Neural cell (in vitro differentiated cells): ENCODE measurements around the gene ELANE. TPM values are rescaled to one million over a fixed set of nuclear protein-coding genes. Genes with fewer than 3 reads are reported as not detected.

ENCODE experiments used
- H2AFZ ChIP-seq: fragments of 200-600, 300-800 bp; sonication (generic), shearing (Covaris generic); 2 replicates; pipeline ENCODE4 v1.6.0; 2014; ENCODE audit warnings: low read depth, mild to moderate bottlenecking, antibody characterized with exemption, low read length, moderate library complexity
- H3F3A ChIP-seq: fragments of 200-600 bp; shearing (Covaris generic); 2 replicates; pipeline ENCODE4 v1.6.1; 2016; ENCODE audit warnings: mild to moderate bottlenecking, moderate library complexity, mixed read lengths, antibody characterized with exemption, low read length; ENCODE audit not compliant: insufficient read depth, poor library complexity, severe bottlenecking
- H3K27ac ChIP-seq: fragments of 200-600, 300-800 bp; sonication (generic), shearing (Covaris generic); 2 replicates; pipeline ENCODE4 v1.5.1; 2014; ENCODE audit warnings: mild to moderate bottlenecking, low read length, moderate library complexity
- H3K27me3 ChIP-seq: fragments of 300-800, 200-600 bp; sonication (generic), shearing (Covaris generic); 2 replicates; pipeline ENCODE4 v1.6.0; 2014; ENCODE audit warnings: mild to moderate bottlenecking, low read depth, low read length, moderate library complexity; ENCODE audit not compliant: insufficient read depth
- H3K36me3 ChIP-seq: fragments of 300-800, 200-600 bp; sonication (generic), shearing (Covaris generic); 2 replicates; pipeline ENCODE4 v1.5.1; 2014; ENCODE audit warnings: mild to moderate bottlenecking, antibody characterized with exemption, low read length, moderate library complexity; ENCODE audit not compliant: insufficient read depth
- H3K4me2 ChIP-seq: fragments of 300-800, 200-600 bp; sonication (generic), shearing (Covaris generic); 2 replicates; pipeline ENCODE4 v1.6.0; 2014; ENCODE audit warnings: mild to moderate bottlenecking, low read length
- H3K4me3 ChIP-seq: fragments of 300-800, 200-600 bp; sonication (generic), shearing (Covaris generic); 2 replicates; pipeline ENCODE4 v1.5.1; 2014; ENCODE audit warnings: mild to moderate bottlenecking, low read length, moderate library complexity
- H3K79me2 ChIP-seq: fragments of 200-600 bp; shearing (Covaris generic); replicated peaks from 2 replicates; pipeline ENCODE4 v1.6.0; 2014; ENCODE audit warnings: mild to moderate bottlenecking, low read length, moderate library complexity; ENCODE audit not compliant: insufficient read depth
- H3K9ac ChIP-seq: fragments of 300-800, 200-600 bp; sonication (generic), shearing (Covaris generic); 2 replicates; pipeline ENCODE4 v1.6.1; 2016; ENCODE audit warnings: mild to moderate bottlenecking, low read length, mixed read lengths
- H3K9me2 ChIP-seq: fragments of 200-600 bp; shearing (Covaris generic); 2 replicates; pipeline ENCODE4 v1.6.1; 2016; ENCODE audit warnings: mild to moderate bottlenecking, low read length, mixed read lengths; ENCODE audit not compliant: insufficient read depth
- H3K9me3 ChIP-seq: fragments of 200-600, 300-800 bp; sonication (generic), shearing (Covaris generic); 2 replicates; pipeline ENCODE4 v1.6.1; 2016; ENCODE audit warnings: mild to moderate bottlenecking, mixed run types, low read length, moderate library complexity, mixed read lengths
- H4K20me1 ChIP-seq: fragments of 200-600 bp; shearing (Covaris generic); 2 replicates; pipeline ENCODE4 v1.6.1; 2016; ENCODE audit warnings: mild to moderate bottlenecking, mixed run types; ENCODE audit not compliant: insufficient read depth
- CTCF ChIP-seq: fragments of 450-650 bp; IDR thresholded peaks from 2 replicates; pipeline ENCODE4 v1.5.1; 2014; ENCODE audit warnings: antibody characterized with exemption, mild to moderate bottlenecking, moderate library complexity; ENCODE audit not compliant: poor library complexity, severe bottlenecking
- EP300 ChIP-seq: fragments of 450-650 bp; conservative IDR thresholded peaks from 2 replicates; pipeline ENCODE4 v1.6.1; 2014; ENCODE audit warnings: antibody characterized with exemption, mild to moderate bottlenecking, moderate library complexity; ENCODE audit not compliant: poor library complexity, severe bottlenecking
- EZH2 ChIP-seq: fragments of 200-600, 300-800 bp; shearing (Covaris generic), sonication (generic); IDR thresholded peaks from 2 replicates; pipeline ENCODE4 v1.6.1; 2014; ENCODE audit warnings: antibody characterized with exemption, low read length, borderline replicate concordance, mild to moderate bottlenecking; ENCODE audit not compliant: insufficient read depth, poor library complexity, severe bottlenecking
- MXI1 ChIP-seq: fragments of 450-650 bp; conservative IDR thresholded peaks from 2 replicates; pipeline ENCODE4 v1.6.1; 2014; ENCODE audit warnings: antibody characterized with exemption, mild to moderate bottlenecking; ENCODE audit not compliant: poor library complexity, severe bottlenecking
- POLR2AphosphoS5 ChIP-seq: IDR thresholded peaks from 2 replicates; pipeline ENCODE4 v1.6.1; 2012
- RAD21 ChIP-seq: fragments of 450-650 bp; conservative IDR thresholded peaks from 2 replicates; pipeline ENCODE4 v1.6.1; 2014; ENCODE audit warnings: antibody characterized with exemption, mild to moderate bottlenecking, moderate library complexity
- REST ChIP-seq: IDR thresholded peaks from 2 replicates; pipeline ENCODE4 v1.6.1; 2012; ENCODE audit warnings: borderline replicate concordance
- SMC3 ChIP-seq: fragments of 450-650 bp; conservative IDR thresholded peaks from 2 replicates; pipeline ENCODE4 v1.6.1; 2014; ENCODE audit warnings: antibody characterized with exemption, mild to moderate bottlenecking, moderate library complexity; ENCODE audit not compliant: poor library complexity
- TAF1 ChIP-seq: IDR thresholded peaks from 2 replicates; pipeline ENCODE4 v1.6.1; 2012; ENCODE audit warnings: low read depth
- polyA plus RNA-seq: library from polyadenylated mRNA; depleted of rRNA; stranded (reverse); fragments of >200 nt; gene quantifications from 2 replicates; pipeline ENCODE4 v1.2.3, GENCODE V29; 2014

The ELANE gene
- polyA plus RNA-seq, 1 donor from 2014 or later = not detected

- Histone ChIP-seq H4K20me1 (no peaks in the 10 kb centered on the region), H3K9me3 (no peaks in the 10 kb centered on the region), H3K4me3 (no peak overlapping the region), H3K79me2 (peaks cover 14% of the 10 kb centered on the region), H3K27me3 (no peaks in the 10 kb centered on the region), H3F3A (no peaks in the 10 kb centered on the region), H3K36me3 (no peaks in the 10 kb centered on the region), H3K9me2 (no peaks in the 10 kb centered on the region), H2AFZ (no peak overlapping the region), H3K27ac (no peak overlapping the region), H3K9ac (no peak overlapping the region), H3K4me2 (no peak overlapping the region)
- no peak for TF ChIP-seq POLR2AphosphoS5
- no peak for TF ChIP-seq CTCF
- TF ChIP-seq SMC3 = no peak
- no peak for TF ChIP-seq EZH2
- TF ChIP-seq TAF1 = no peak
- no peak for TF ChIP-seq RAD21
- TF ChIP-seq MXI1 = no peak
- no peak for TF ChIP-seq EP300
- TF ChIP-seq REST = no peak
Observed at GRCh38 chr19:825897-826644, 26.0 kb upstream of the ELANE start.

GRCh38 chr19:827314-827709, 24.8 kb upstream of the ELANE start:
- no peaks in the 10 kb centered on the region for H3F3A ChIP-seq

More at GRCh38 chr19:827314-827709, 24.8 kb upstream of the ELANE start:
- no peak overlapping the region for H2AFZ ChIP-seq
- H3K9ac ChIP-seq = no peak overlapping the region
- no peak overlapping the region for H3K4me3 ChIP-seq
- no peaks in the 10 kb centered on the region for H3K27me3 ChIP-seq
- H4K20me1 ChIP-seq = no peaks in the 10 kb centered on the region
- H3K9me2 ChIP-seq = no peaks in the 10 kb centered on the region
- H3K79me2 ChIP-seq = peaks cover 6% of the 10 kb centered on the region
- no peaks in the 10 kb centered on the region for H3K9me3 ChIP-seq
- H3K4me2 ChIP-seq = no peak overlapping the region
- H3K36me3 ChIP-seq = no peaks in the 10 kb centered on the region
- no peak for TF ChIP-seq POLR2AphosphoS5
- no peak overlapping the region for H3K27ac ChIP-seq
